Spleen (tissue), 7 donors: ENCODE measurements around the gene VASN.

Source experiments
- POLR2AphosphoS5 ChIP-seq, 3 donors: sonication (generic); formaldehyde crosslinking; IDR thresholded peaks; one replicate each; pipeline ENCODE4 v1.5.1; 2017; ENCODE audit warnings: antibody characterized with exemption in 3 of 3
- TF ChIP-seq, protein P1 (sequence below), 11 experiments: fragments of 200-600 bp in 7 of 11; fragments of 450-650 bp in 4 of 11; sonication (generic) in 4 of 11; IDR thresholded peaks in 8 of 11; conservative IDR thresholded peaks in 3 of 11; 1 replicate in 7 of 11; 2 replicates in 4 of 11; pipeline versions ENCODE4 v1.4.0 to v1.8.0; 2016 to 2021; ENCODE audit warnings: antibody characterized with exemption in 11 of 11, inconsistent platforms in 4 of 11, mild to moderate bottlenecking in 1 of 11
- donor health status: DM: no; HTN: no; CAD: no; lungs with moderate emphysema.
- donor health status: DM: no; HTN: no; CAD: no.
- donor health status: DM: no; HTN: no; CAD: no.

DNA sequence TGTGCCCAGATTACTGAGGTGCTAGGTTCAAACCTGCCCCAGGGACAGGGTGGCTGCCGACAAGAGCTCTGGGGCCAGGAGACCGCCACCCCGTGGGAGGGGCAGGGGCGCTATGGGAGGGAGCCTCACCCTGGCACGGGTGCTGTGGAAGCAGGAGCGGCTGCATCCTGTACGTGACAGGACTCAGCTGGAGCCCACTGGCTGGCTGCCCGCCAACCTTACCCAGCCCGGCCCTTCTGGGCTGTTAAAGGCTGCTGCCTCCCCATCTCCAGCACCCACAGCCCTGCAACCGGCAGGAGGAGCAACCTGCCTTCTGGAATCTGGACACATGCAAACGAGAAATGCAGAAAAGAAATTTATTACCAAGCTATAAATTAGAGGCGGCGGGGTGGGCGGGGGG lies 31.7 kb upstream of the VASN start:
- TF ChIP-seq POLR2AphosphoS5 (IDR thresholded peaks at IDR 0.05): peak; percentile 30 to 72 (median 55)
- TF ChIP-seq, protein P1, sequence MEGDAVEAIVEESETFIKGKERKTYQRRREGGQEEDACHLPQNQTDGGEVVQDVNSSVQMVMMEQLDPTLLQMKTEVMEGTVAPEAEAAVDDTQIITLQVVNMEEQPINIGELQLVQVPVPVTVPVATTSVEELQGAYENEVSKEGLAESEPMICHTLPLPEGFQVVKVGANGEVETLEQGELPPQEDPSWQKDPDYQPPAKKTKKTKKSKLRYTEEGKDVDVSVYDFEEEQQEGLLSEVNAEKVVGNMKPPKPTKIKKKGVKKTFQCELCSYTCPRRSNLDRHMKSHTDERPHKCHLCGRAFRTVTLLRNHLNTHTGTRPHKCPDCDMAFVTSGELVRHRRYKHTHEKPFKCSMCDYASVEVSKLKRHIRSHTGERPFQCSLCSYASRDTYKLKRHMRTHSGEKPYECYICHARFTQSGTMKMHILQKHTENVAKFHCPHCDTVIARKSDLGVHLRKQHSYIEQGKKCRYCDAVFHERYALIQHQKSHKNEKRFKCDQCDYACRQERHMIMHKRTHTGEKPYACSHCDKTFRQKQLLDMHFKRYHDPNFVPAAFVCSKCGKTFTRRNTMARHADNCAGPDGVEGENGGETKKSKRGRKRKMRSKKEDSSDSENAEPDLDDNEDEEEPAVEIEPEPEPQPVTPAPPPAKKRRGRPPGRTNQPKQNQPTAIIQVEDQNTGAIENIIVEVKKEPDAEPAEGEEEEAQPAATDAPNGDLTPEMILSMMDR (IDR thresholded peaks at IDR 0.05 in 8 of 11, conservative IDR thresholded peaks at IDR 0.05 in 3 of 11): no peak
